Ovary (tissue), 3 donors: ENCODE results near the gene PPP2R5C.

Experiments used
- CTCF ChIP-seq, 3 donors: fragments of 450-650 bp in 2 of 3; fragments of 200-600 bp in 1 of 3; IDR thresholded peaks; one replicate each; pipeline versions ENCODE4 v1.5.1 to v1.8.0; 2016 to 2022; ENCODE audit warnings: antibody characterized with exemption in 3 of 3, mild to moderate bottlenecking in 1 of 3
- EP300 ChIP-seq: sonication (generic); formaldehyde crosslinking; IDR thresholded peaks from one replicate; pipeline ENCODE4 v1.6.1; 2017; ENCODE audit warnings: antibody characterized with exemption
- POLR2A ChIP-seq: fragments of 450-650 bp; IDR thresholded peaks from one replicate; pipeline ENCODE4 v1.6.1; 2017; ENCODE audit warnings: antibody characterized with exemption, mild to moderate bottlenecking, moderate library complexity
- donor health status: DM: no; HTN: no; CAD: no.

- TF ChIP-seq CTCF (IDR thresholded peaks at IDR 0.05) (no peak), POLR2A (no peak), EP300 (no peak)
Observed at GRCh38 chr14:101939646-101940170, 178.2 kb downstream of the PPP2R5C start.
